Calu3 (cell line): ENCODE data around the gene ERCC8. TPM values are rescaled to one million over a fixed set of nuclear protein-coding genes. Genes with fewer than 3 reads are reported as not detected.
A peak's percentile ranks its signal among the peaks of the same experiment; 100 is the strongest.

Experiments used
- BruUV-seq: library from RNA; stranded (reverse); fragments of 400-500 nt; replicated peaks from 2 replicates; lab custom pipeline; 2021; lab: Mats Ljungman, UMichigan
- CTCF ChIA-PET: fragments of 300-600 bp; sonication (Branson Sonifier 250); formaldehyde crosslinking; loops from one replicate; lab custom pipeline; 2022; ENCODE audit warnings: antibody characterized with exemption; lab: Charles Lee
- DNase-seq: peaks from one replicate; pipeline ENCODE4 v3.0.0; 2022
- H3K27ac Mint-ChIP-seq: one replicate; pipeline ENCODE4 v1.8.0; 2022; ENCODE audit warnings: mixed read lengths; ENCODE audit not compliant: unreplicated experiment
- H3K27me3 Mint-ChIP-seq: one replicate; pipeline ENCODE4 v1.8.0; 2022; ENCODE audit warnings: mixed read lengths; ENCODE audit not compliant: unreplicated experiment
- H3K36me3 Mint-ChIP-seq: one replicate; pipeline ENCODE4 v1.8.0; 2022; ENCODE audit warnings: mild to moderate bottlenecking, moderate library complexity, mixed read lengths; ENCODE audit not compliant: insufficient read depth, unreplicated experiment
- H3K4me1 Mint-ChIP-seq: one replicate; pipeline ENCODE4 v1.8.0; 2022; ENCODE audit warnings: mild to moderate bottlenecking, low read depth, mixed read lengths; ENCODE audit not compliant: unreplicated experiment
- H3K4me3 Mint-ChIP-seq: one replicate; pipeline ENCODE4 v1.8.0; 2022; ENCODE audit warnings: mild to moderate bottlenecking, low read depth, moderate library complexity, mixed read lengths; ENCODE audit not compliant: unreplicated experiment
- H3K9me3 Mint-ChIP-seq: one replicate; pipeline ENCODE4 v1.8.0; 2022; ENCODE audit warnings: low read depth, mixed read lengths; ENCODE audit not compliant: unreplicated experiment
- intact Hi-C: fragments of 100-400 bp; cut with micrococcal nuclease; formaldehyde crosslinking; loops from one replicate; pipeline ENCODE4 v1.10.0; 2022; ENCODE audit not compliant: unreplicated experiment
- total RNA-seq: library from RNA; stranded (reverse); gene quantifications from 2 replicates; pipeline ENCODE4 v1.2.3, GENCODE V29; 2022
- TF ChIP-seq, protein P1 (sequence below): fragments of 200-600 bp; IDR thresholded peaks from one replicate; pipeline ENCODE4 v1.8.0; 2022; ENCODE audit warnings: antibody characterized with exemption; ENCODE audit not compliant: unreplicated experiment

The ERCC8 gene
- total RNA-seq, 1 experiment from 2014 or later, result 19.7 TPM

DNA sequence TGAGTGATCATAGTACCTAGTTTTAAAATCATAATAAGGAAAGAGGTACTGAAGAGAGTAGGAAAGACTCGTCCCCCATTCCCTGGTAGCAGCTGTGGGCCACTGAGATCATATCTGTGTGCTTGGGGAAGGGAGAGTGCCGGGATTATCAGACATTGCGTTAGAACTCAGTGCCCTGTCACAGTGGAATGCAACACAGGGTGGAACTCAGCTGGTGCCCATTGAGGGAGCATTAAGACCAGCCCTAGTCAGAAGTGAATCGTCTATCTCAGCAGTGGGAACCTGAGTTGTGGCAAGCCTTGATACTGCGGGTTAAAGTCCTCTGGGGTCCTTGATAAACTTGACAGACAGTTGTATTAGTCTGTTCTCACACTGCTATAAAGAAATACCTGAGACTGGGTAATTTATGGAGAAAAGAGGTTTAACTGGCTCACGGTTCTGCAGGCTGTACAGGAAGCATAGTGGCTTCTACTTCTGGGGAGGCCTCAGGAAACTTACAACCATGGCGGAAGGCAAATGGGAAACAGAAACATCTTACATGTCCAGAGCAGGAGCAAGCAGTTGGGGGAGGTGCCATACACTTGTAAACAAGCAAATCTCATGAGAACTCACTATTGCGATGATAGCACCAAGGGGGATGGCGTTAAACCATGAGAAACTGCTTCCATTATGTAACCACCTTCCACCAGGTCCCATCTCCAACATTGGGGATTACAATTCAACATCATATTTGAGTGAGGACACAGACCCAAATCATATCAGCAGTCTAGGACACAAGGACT lies 33.3 kb upstream of the ERCC8 start:
- DNase-seq, result no peak
- peaks cover 4% of the 10 kb centered on the region for H3K9me3 Mint-ChIP-seq
- TF ChIP-seq, protein P1, sequence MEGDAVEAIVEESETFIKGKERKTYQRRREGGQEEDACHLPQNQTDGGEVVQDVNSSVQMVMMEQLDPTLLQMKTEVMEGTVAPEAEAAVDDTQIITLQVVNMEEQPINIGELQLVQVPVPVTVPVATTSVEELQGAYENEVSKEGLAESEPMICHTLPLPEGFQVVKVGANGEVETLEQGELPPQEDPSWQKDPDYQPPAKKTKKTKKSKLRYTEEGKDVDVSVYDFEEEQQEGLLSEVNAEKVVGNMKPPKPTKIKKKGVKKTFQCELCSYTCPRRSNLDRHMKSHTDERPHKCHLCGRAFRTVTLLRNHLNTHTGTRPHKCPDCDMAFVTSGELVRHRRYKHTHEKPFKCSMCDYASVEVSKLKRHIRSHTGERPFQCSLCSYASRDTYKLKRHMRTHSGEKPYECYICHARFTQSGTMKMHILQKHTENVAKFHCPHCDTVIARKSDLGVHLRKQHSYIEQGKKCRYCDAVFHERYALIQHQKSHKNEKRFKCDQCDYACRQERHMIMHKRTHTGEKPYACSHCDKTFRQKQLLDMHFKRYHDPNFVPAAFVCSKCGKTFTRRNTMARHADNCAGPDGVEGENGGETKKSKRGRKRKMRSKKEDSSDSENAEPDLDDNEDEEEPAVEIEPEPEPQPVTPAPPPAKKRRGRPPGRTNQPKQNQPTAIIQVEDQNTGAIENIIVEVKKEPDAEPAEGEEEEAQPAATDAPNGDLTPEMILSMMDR, result no peak
- H3K36me3 Mint-ChIP-seq, result no peaks in the 10 kb centered on the region
- no peaks in the 10 kb centered on the region for H3K27me3 Mint-ChIP-seq
- H3K4me1 Mint-ChIP-seq, result no peaks in the 10 kb centered on the region
- BruUV-seq, result no TSS peak
- CTCF ChIA-PET, result interaction anchor here (0.9 kb wide), 1 partner anchor 79 kb away, joined by 7 read pairs; no protein-coding TSS in a partner anchor
- intact Hi-C loops, result no loop called here
- H3K4me3 Mint-ChIP-seq, result no peak overlapping the region
- H3K27ac Mint-ChIP-seq, result no peak overlapping the region

DNA sequence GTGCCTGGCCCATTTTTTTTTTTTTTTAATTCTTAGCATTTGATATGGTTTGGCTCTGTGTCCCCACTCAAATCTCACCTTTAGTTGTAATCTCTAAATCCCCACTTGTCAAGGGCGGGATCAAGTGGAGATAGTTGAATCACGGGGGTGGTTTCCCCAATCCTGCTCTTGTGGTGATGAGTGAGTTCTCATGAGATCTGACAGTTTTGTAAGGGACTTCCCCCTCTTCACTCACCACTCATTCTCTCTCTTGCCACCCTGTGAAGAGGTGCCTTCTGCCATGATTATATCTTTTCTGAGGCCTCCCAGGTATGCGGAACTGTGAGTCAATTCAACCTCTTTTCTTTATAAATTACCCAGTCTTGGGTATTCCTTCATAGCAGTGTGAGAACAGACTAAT lies 27.4 kb upstream of the ERCC8 start:
- CTCF ChIA-PET, result interaction anchor here (0.7 kb wide), 1 partner anchor 357 kb away, joined by 4 read pairs; no protein-coding TSS in a partner anchor
- no peaks in the 10 kb centered on the region for H3K36me3 Mint-ChIP-seq
- no TSS peak for BruUV-seq
- H3K4me3 Mint-ChIP-seq, result no peak overlapping the region
- intact Hi-C loops, result no loop called here
- TF ChIP-seq, protein P1, result no peak
- peaks cover 6% of the 10 kb centered on the region for H3K9me3 Mint-ChIP-seq
- H3K27me3 Mint-ChIP-seq, result no peaks in the 10 kb centered on the region
- DNase-seq, result no peak
- peaks cover 5% of the 10 kb centered on the region for H3K4me1 Mint-ChIP-seq
- no peak overlapping the region for H3K27ac Mint-ChIP-seq

DNA sequence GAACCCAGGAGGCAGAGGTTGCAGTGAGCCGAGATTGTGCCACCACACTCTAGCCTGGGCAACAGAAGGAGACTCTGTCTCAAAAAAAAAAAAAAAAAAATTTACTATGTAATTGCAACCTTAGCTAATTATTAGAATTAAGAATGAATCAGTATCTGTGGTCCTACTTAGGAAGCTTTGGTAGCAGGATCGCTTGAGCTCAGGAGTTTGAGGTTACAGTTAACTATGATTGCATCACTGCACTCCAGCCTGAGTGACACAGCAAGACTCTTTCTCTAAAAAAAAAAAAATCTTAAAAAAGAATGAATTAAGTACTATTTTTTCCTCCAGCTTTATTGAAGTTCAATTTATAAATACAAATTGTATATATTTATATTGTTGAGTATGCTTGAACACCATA lies 16.8 kb upstream of the ERCC8 start:
- Mint-ChIP-seq H3K27ac (no peak overlapping the region), H3K9me3 (peaks cover 4% of the 10 kb centered on the region), H3K36me3 (no peaks in the 10 kb centered on the region), H3K4me3 (no peak overlapping the region), H3K4me1 (no peaks in the 10 kb centered on the region), H3K27me3 (no peaks in the 10 kb centered on the region)
- TF ChIP-seq, protein P1, result no peak
- intact Hi-C loops, result loop anchor here (5.0 kb wide), 1 partner anchor 381 kb away; no protein-coding TSS in a partner anchor
- no TSS peak for BruUV-seq
- DNase-seq, result no peak
- CTCF ChIA-PET, result interaction anchor here (0.7 kb wide), 3 partner anchors 99 to 340 kb away, joined by 3 to 4 read pairs (median 3); no protein-coding TSS in a partner anchor

DNA sequence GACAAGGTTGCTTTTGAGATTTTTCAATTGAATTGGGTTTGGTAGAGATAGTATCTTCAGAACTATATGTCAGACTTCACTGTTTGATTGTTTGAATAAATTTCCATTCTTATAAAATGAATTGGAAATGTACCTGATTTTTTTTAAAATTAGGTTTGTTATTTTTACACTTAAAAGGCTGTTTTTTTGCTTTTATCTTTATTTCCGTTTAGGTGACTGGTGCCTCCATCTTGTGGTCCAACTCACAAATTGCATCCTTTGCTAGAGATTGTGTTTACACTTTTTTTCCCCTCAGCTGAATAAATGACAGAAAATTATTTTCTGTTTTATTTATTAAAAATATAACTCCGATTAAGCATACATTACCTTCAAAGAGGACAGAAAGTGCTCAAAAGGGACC lies 15.7 kb upstream of the ERCC8 start:
- no peak for DNase-seq
- no peaks in the 10 kb centered on the region for H3K9me3 Mint-ChIP-seq
- no peaks in the 10 kb centered on the region for H3K27me3 Mint-ChIP-seq
- TF ChIP-seq, protein P1, result peak; percentile 39
- intact Hi-C loops, result loop anchor here (5.0 kb wide), 1 partner anchor 382 kb away; no protein-coding TSS in a partner anchor
- no peaks in the 10 kb centered on the region for H3K36me3 Mint-ChIP-seq
- H3K4me1 Mint-ChIP-seq, result no peaks in the 10 kb centered on the region
- no TSS peak for BruUV-seq
- CTCF ChIA-PET, result no interaction called here
- no peak overlapping the region for H3K27ac Mint-ChIP-seq
- H3K4me3 Mint-ChIP-seq, result no peak overlapping the region
